ENCODE measurements around the gene CACNB2. TPM values are rescaled to one million over a fixed set of nuclear protein-coding genes. Genes with fewer than 3 reads are reported as not detected.
A peak's percentile ranks its signal among the peaks of the same experiment; 100 is the strongest.

Gene CACNB2
- total and polyA plus RNA-seq, 4 donors, result 2.8 to 14.6 (median 7.7) TPM

GRCh38 chr10:18222866-18223265, 82.6 kb downstream of the CACNB2 start:
- no peak for DNase-seq
- Histone ChIP-seq H3K27ac (ENCODE audit: low read depth in 1 of 2, low read length in 2 of 2) (no peak overlapping the region), H3K27me3 (ENCODE audit: control insufficient read depth in 1 of 2, insufficient read depth in 2 of 2, low read length in 1 of 2) (no peaks in the 10 kb centered on the region), H3K36me3 (ENCODE audit: control insufficient read depth in 1 of 2, insufficient read depth in 2 of 2, low read length in 1 of 2) (no peaks in the 10 kb centered on the region), H3K4me1 (ENCODE audit: control insufficient read depth in 1 of 2, insufficient read depth in 2 of 2, low read length in 2 of 2) (no peaks in the 10 kb centered on the region), H3K9me3 (ENCODE audit: control insufficient read depth, low read length) (no peaks in the 10 kb centered on the region), H3K4me3 (ENCODE audit: low read length in 2 of 2) (no peak overlapping the region)
- ATAC-seq (ENCODE audit: low FRiP score), result no peak
- intact Hi-C loops (cut with DNase I), result no loop called here
- WGBS, 2 donors, result 65 to 67% methylated on average over 3 of the region's 3 CpGs

- no peaks in the 10 kb centered on the region for H3K27me3 ChIP-seq (ENCODE audit: control insufficient read depth in 1 of 2, insufficient read depth in 2 of 2, low read length in 1 of 2)
- ATAC-seq (ENCODE audit: low FRiP score) (no peak), DNase-seq (no peak)
- no peaks in the 10 kb centered on the region for H3K36me3 ChIP-seq (ENCODE audit: control insufficient read depth in 1 of 2, insufficient read depth in 2 of 2, low read length in 1 of 2)
- H3K4me3 ChIP-seq (ENCODE audit: low read length in 2 of 2), result no peak overlapping the region
- no peaks in the 10 kb centered on the region for H3K4me1 ChIP-seq (ENCODE audit: control insufficient read depth in 1 of 2, insufficient read depth in 2 of 2, low read length in 2 of 2)
- WGBS, 2 donors, result 47 to 55% methylated on average over 2 of the region's 2 CpGs
- no peak overlapping the region for H3K27ac ChIP-seq (ENCODE audit: low read depth in 1 of 2, low read length in 2 of 2)
- no peaks in the 10 kb centered on the region for H3K9me3 ChIP-seq (ENCODE audit: control insufficient read depth, low read length)
- intact Hi-C loops (cut with DNase I), result no loop called here
Observed at GRCh38 chr10:18223898-18224297, 83.7 kb downstream of the CACNB2 start.

GRCh38 chr10:18224626-18225445, 84.6 kb downstream of the CACNB2 start:
- DNase-seq, result no peak
- Histone ChIP-seq H3K4me3 (ENCODE audit: low read length in 2 of 2) (no peak overlapping the region), H3K27me3 (ENCODE audit: control insufficient read depth in 1 of 2, insufficient read depth in 2 of 2, low read length in 1 of 2) (no peaks in the 10 kb centered on the region), H3K27ac (ENCODE audit: low read depth in 1 of 2, low read length in 2 of 2) (no peak overlapping the region), H3K9me3 (ENCODE audit: control insufficient read depth, low read length) (no peaks in the 10 kb centered on the region), H3K4me1 (ENCODE audit: control insufficient read depth in 1 of 2, insufficient read depth in 2 of 2, low read length in 2 of 2) (no peaks in the 10 kb centered on the region), H3K36me3 (ENCODE audit: control insufficient read depth in 1 of 2, insufficient read depth in 2 of 2, low read length in 1 of 2) (no peaks in the 10 kb centered on the region)
- peak; percentile 55 for ATAC-seq (ENCODE audit: low FRiP score)
- intact Hi-C loops (cut with DNase I), result no loop called here
- 71 to 72% methylated on average over 12 of the region's 12 CpGs for WGBS, 2 donors

GRCh38 chr10:18226336-18226735, 86.1 kb downstream of the CACNB2 start:
- H3K27me3 ChIP-seq (ENCODE audit: control insufficient read depth in 1 of 2, insufficient read depth in 2 of 2, low read length in 1 of 2), result no peaks in the 10 kb centered on the region
- DNase-seq (no peak), ATAC-seq (ENCODE audit: low FRiP score) (no peak)
- H3K27ac ChIP-seq (ENCODE audit: low read depth in 1 of 2, low read length in 2 of 2), result no peak overlapping the region
- H3K4me3 ChIP-seq (ENCODE audit: low read length in 2 of 2), result no peak overlapping the region
- 96 to 99% methylated on average over 5 of the region's 5 CpGs for WGBS, 2 donors
- H3K9me3 ChIP-seq (ENCODE audit: control insufficient read depth, low read length), result no peaks in the 10 kb centered on the region
- no peaks in the 10 kb centered on the region for H3K4me1 ChIP-seq (ENCODE audit: control insufficient read depth in 1 of 2, insufficient read depth in 2 of 2, low read length in 2 of 2)
- intact Hi-C loops (cut with DNase I), result no loop called here
- H3K36me3 ChIP-seq (ENCODE audit: control insufficient read depth in 1 of 2, insufficient read depth in 2 of 2, low read length in 1 of 2), result no peaks in the 10 kb centered on the region

- intact Hi-C loops (cut with DNase I), result no loop called here
- no peak overlapping the region for H3K4me3 ChIP-seq (ENCODE audit: low read length in 2 of 2)
- ATAC-seq (ENCODE audit: low FRiP score) (no peak), DNase-seq (no peak)
- no peaks in the 10 kb centered on the region for H3K9me3 ChIP-seq (ENCODE audit: control insufficient read depth, low read length)
- no peaks in the 10 kb centered on the region for H3K36me3 ChIP-seq (ENCODE audit: control insufficient read depth in 1 of 2, insufficient read depth in 2 of 2, low read length in 1 of 2)
- H3K27ac ChIP-seq (ENCODE audit: low read depth in 1 of 2, low read length in 2 of 2), result no peak overlapping the region
- H3K27me3 ChIP-seq (ENCODE audit: control insufficient read depth in 1 of 2, insufficient read depth in 2 of 2, low read length in 1 of 2), result no peaks in the 10 kb centered on the region
- 22 to 56% methylated on average over 3 of the region's 3 CpGs for WGBS, 2 donors
- H3K4me1 ChIP-seq (ENCODE audit: control insufficient read depth in 1 of 2, insufficient read depth in 2 of 2, low read length in 2 of 2), result peaks cover 0 to 2% of the 10 kb centered on the region in 2 donors
Observed at GRCh38 chr10:18229826-18230225, 89.6 kb downstream of the CACNB2 start.

GRCh38 chr10:18230794-18231193, 90.6 kb downstream of the CACNB2 start:
- Histone ChIP-seq H3K4me1 (ENCODE audit: control insufficient read depth in 1 of 2, insufficient read depth in 2 of 2, low read length in 2 of 2) (peaks cover 0 to 2% of the 10 kb centered on the region in 2 donors), H3K4me3 (ENCODE audit: low read length in 2 of 2) (no peak overlapping the region), H3K9me3 (ENCODE audit: control insufficient read depth, low read length) (no peaks in the 10 kb centered on the region), H3K36me3 (ENCODE audit: control insufficient read depth in 1 of 2, insufficient read depth in 2 of 2, low read length in 1 of 2) (no peaks in the 10 kb centered on the region), H3K27me3 (ENCODE audit: control insufficient read depth in 1 of 2, insufficient read depth in 2 of 2, low read length in 1 of 2) (no peaks in the 10 kb centered on the region), H3K27ac (ENCODE audit: low read depth in 1 of 2, low read length in 2 of 2) (no peak overlapping the region)
- intact Hi-C loops (cut with DNase I), result no loop called here
- ATAC-seq (ENCODE audit: low FRiP score), result no peak
- no peak for DNase-seq
- 28 to 43% methylated on average over 2 of the region's 2 CpGs for WGBS, 2 donors

GRCh38 chr10:18231480-18231879, 91.3 kb downstream of the CACNB2 start:
- no peak for DNase-seq
- Histone ChIP-seq H3K36me3 (ENCODE audit: control insufficient read depth in 1 of 2, insufficient read depth in 2 of 2, low read length in 1 of 2) (no peaks in the 10 kb centered on the region), H3K9me3 (ENCODE audit: control insufficient read depth, low read length) (no peaks in the 10 kb centered on the region), H3K27ac (ENCODE audit: low read depth in 1 of 2, low read length in 2 of 2) (no peak overlapping the region), H3K4me1 (ENCODE audit: control insufficient read depth in 1 of 2, insufficient read depth in 2 of 2, low read length in 2 of 2) (peaks cover 0 to 2% of the 10 kb centered on the region in 2 donors), H3K4me3 (ENCODE audit: low read length in 2 of 2) (no peak overlapping the region), H3K27me3 (ENCODE audit: control insufficient read depth in 1 of 2, insufficient read depth in 2 of 2, low read length in 1 of 2) (no peaks in the 10 kb centered on the region)
- intact Hi-C loops (cut with DNase I), result no loop called here
- 88 to 96% methylated on average over 2 of the region's 2 CpGs for WGBS, 2 donors
- no peak for ATAC-seq (ENCODE audit: low FRiP score)

- DNase-seq (no peak), ATAC-seq (ENCODE audit: low FRiP score) (no peak)
- intact Hi-C loops (cut with DNase I), result no loop called here
- Histone ChIP-seq H3K4me1 (ENCODE audit: control insufficient read depth in 1 of 2, insufficient read depth in 2 of 2, low read length in 2 of 2) (peaks cover 6% of the 10 kb centered on the region in 2 donors), H3K27me3 (ENCODE audit: control insufficient read depth in 1 of 2, insufficient read depth in 2 of 2, low read length in 1 of 2) (no peaks in the 10 kb centered on the region), H3K9me3 (ENCODE audit: control insufficient read depth, low read length) (no peaks in the 10 kb centered on the region), H3K4me3 (ENCODE audit: low read length in 2 of 2) (no peak overlapping the region), H3K36me3 (ENCODE audit: control insufficient read depth in 1 of 2, insufficient read depth in 2 of 2, low read length in 1 of 2) (no peaks in the 10 kb centered on the region), H3K27ac (ENCODE audit: low read depth in 1 of 2, low read length in 2 of 2) (no peak overlapping the region)
- 86 to 87% methylated on average over 8 of the region's 8 CpGs for WGBS, 2 donors
Observed at GRCh38 chr10:18233775-18234174, 93.6 kb downstream of the CACNB2 start.

GRCh38 chr10:18235477-18235876, 95.3 kb downstream of the CACNB2 start:
- ATAC-seq (ENCODE audit: low FRiP score) (no peak), DNase-seq (no peak)
- intact Hi-C loops (cut with DNase I), result loop anchor here (5.0 kb wide), 1 partner anchor 388 kb away; no protein-coding TSS in a partner anchor
- H3K36me3 ChIP-seq (ENCODE audit: control insufficient read depth in 1 of 2, insufficient read depth in 2 of 2, low read length in 1 of 2), result no peaks in the 10 kb centered on the region
- H3K9me3 ChIP-seq (ENCODE audit: control insufficient read depth, low read length), result no peaks in the 10 kb centered on the region
- H3K27me3 ChIP-seq (ENCODE audit: control insufficient read depth in 1 of 2, insufficient read depth in 2 of 2, low read length in 1 of 2), result no peaks in the 10 kb centered on the region
- 30 to 31% methylated on average over 4 of the region's 4 CpGs for WGBS, 2 donors
- peaks cover 6% of the 10 kb centered on the region in 2 donors for H3K4me1 ChIP-seq (ENCODE audit: control insufficient read depth in 1 of 2, insufficient read depth in 2 of 2, low read length in 2 of 2)
- H3K4me3 ChIP-seq (ENCODE audit: low read length in 2 of 2), result no peak overlapping the region
- H3K27ac ChIP-seq (ENCODE audit: low read depth in 1 of 2, low read length in 2 of 2), result no peak overlapping the region

Data from aorta (tissue), 5 donors.